ENCODE results near the gene ALG11. TPM values are rescaled to one million over a fixed set of nuclear protein-coding genes. Genes with fewer than 3 reads are reported as not detected.

ALG11 gene
- total RNA-seq, 1 experiment from 2014 or later = 7.3 TPM

- ChIA-PET POLR2A (ENCODE audit: unreplicated experiment) (no interaction called here), CTCF (no interaction called here)
- no peak overlapping the region for H3K4me3 ChIP-seq (ENCODE audit: low read length)
- no peaks in the 10 kb centered on the region for H3K9me2 ChIP-seq (replicated peaks; ENCODE audit: low read length)
- peaks cover 40% of the 10 kb centered on the region for H3K79me2 ChIP-seq (ENCODE audit: low read length)
- DNase-seq (no peak), ATAC-seq (no peak)
- H3K27me3 ChIP-seq (ENCODE audit: low read length) = no peaks in the 10 kb centered on the region
- peaks cover 7% of the 10 kb centered on the region for H3K4me1 ChIP-seq (ENCODE audit: insufficient read depth, low read length)
- no peak overlapping the region for H3K27ac ChIP-seq (ENCODE audit: low read length)
- H4K20me1 ChIP-seq (ENCODE audit: low read length) = no peaks in the 10 kb centered on the region
- intact Hi-C loops (cut with micrococcal nuclease) = no loop called here
- no TSS peak for BruUV-seq (replicated peaks)
- no peak overlapping the region for H3K4me2 ChIP-seq (ENCODE audit: low read length)
- H3F3A ChIP-seq (ENCODE audit: low read length, unreplicated experiment) = no peaks in the 10 kb centered on the region
- H2AFZ ChIP-seq (ENCODE audit: low read length) = no peak overlapping the region
- peaks cover 6% of the 10 kb centered on the region; the same call in 1 of the 2 replicates for H3K36me3 ChIP-seq (ENCODE audit: low read depth, low read length)
- no peak for TF ChIP-seq EZH2 (IDR thresholded peaks at IDR 0.05; ENCODE audit: low read length, unreplicated experiment)
- TF ChIP-seq CTCF (conservative IDR thresholded peaks at IDR 0.05; ENCODE audit: low read depth, low read length) = no peak
- no peak for TF ChIP-seq EZH2phosphoT487 (IDR thresholded peaks at IDR 0.05; ENCODE audit: borderline replicate concordance, low read length)
- H3K9me3 ChIP-seq (ENCODE audit: low read length) = no peaks in the 10 kb centered on the region
- H3K9ac ChIP-seq (ENCODE audit: low read length) = no peak overlapping the region
Observed at GRCh38 chr13:52016296-52016695, 4.1 kb downstream of the ALG11 start.

DNA sequence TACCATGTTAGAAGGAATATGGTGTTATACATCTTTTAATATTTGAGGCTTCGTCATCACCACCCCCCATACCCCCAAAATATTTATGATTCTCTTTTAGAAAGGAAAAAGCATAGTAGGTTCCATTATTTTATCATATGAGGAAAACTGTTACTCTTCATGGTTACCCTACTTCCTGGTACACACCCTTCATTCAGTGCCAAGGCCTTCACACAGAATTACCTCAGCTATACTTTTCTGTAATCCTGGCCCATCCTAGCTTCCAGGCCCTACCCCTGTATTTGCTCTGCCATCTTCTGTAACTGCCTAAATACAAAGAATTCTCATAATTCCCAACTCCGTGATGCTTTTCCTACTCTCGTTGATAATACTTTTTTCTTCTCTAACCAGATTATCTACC is 8.0 kb downstream of the ALG11 start:
- Histone ChIP-seq H3K27ac (ENCODE audit: low read length) (no peak overlapping the region), H3K4me2 (ENCODE audit: low read length) (no peak overlapping the region), H3K4me1 (ENCODE audit: insufficient read depth, low read length) (no peaks in the 10 kb centered on the region), H4K20me1 (ENCODE audit: low read length) (no peaks in the 10 kb centered on the region), H3K4me3 (ENCODE audit: low read length) (no peak overlapping the region), H3K9me3 (ENCODE audit: low read length) (no peaks in the 10 kb centered on the region), H3K27me3 (ENCODE audit: low read length) (no peaks in the 10 kb centered on the region), H3F3A (ENCODE audit: low read length, unreplicated experiment) (no peaks in the 10 kb centered on the region), H3K36me3 (ENCODE audit: low read depth, low read length) (peaks cover 14% of the 10 kb centered on the region; the same call in 1 of the 2 replicates), H3K79me2 (ENCODE audit: low read length) (peaks cover 9% of the 10 kb centered on the region), H3K9me2 (replicated peaks; ENCODE audit: low read length) (no peaks in the 10 kb centered on the region), H3K9ac (ENCODE audit: low read length) (no peak overlapping the region), H2AFZ (ENCODE audit: low read length) (no peak overlapping the region)
- DNase-seq = no peak
- TF ChIP-seq EZH2phosphoT487 (IDR thresholded peaks at IDR 0.05; ENCODE audit: borderline replicate concordance, low read length) (no peak), EZH2 (IDR thresholded peaks at IDR 0.05; ENCODE audit: low read length, unreplicated experiment) (no peak), CTCF (conservative IDR thresholded peaks at IDR 0.05; ENCODE audit: low read depth, low read length) (no peak)
- CTCF ChIA-PET = no interaction called here
- no peak for ATAC-seq
- intact Hi-C loops (cut with micrococcal nuclease) = no loop called here
- POLR2A ChIA-PET (ENCODE audit: unreplicated experiment) = no interaction called here
- BruUV-seq (replicated peaks) = no TSS peak

- H4K20me1 ChIP-seq (ENCODE audit: low read length) = no peaks in the 10 kb centered on the region
- TF ChIP-seq EZH2 (IDR thresholded peaks at IDR 0.05; ENCODE audit: low read length, unreplicated experiment) = no peak
- TF ChIP-seq CTCF (conservative IDR thresholded peaks at IDR 0.05; ENCODE audit: low read depth, low read length) = no peak
- no peak for TF ChIP-seq EZH2phosphoT487 (IDR thresholded peaks at IDR 0.05; ENCODE audit: borderline replicate concordance, low read length)
Observed at GRCh38 chr13:52022356-52022755, 10.2 kb downstream of the ALG11 start.

More at GRCh38 chr13:52022356-52022755, 10.2 kb downstream of the ALG11 start:
- Histone ChIP-seq H3K27ac (ENCODE audit: low read length) (no peak overlapping the region), H3K4me3 (ENCODE audit: low read length) (no peak overlapping the region), H3K9ac (ENCODE audit: low read length) (no peak overlapping the region), H3K9me2 (replicated peaks; ENCODE audit: low read length) (no peaks in the 10 kb centered on the region), H3K4me2 (ENCODE audit: low read length) (no peak overlapping the region), H3K79me2 (ENCODE audit: low read length) (peaks cover 5% of the 10 kb centered on the region; the same call in 1 of the 2 replicates), H2AFZ (ENCODE audit: low read length) (no peak overlapping the region), H3K27me3 (ENCODE audit: low read length) (no peaks in the 10 kb centered on the region), H3K4me1 (ENCODE audit: insufficient read depth, low read length) (no peaks in the 10 kb centered on the region), H3K36me3 (ENCODE audit: low read depth, low read length) (peaks cover 14% of the 10 kb centered on the region; the same call in 1 of the 2 replicates), H3F3A (ENCODE audit: low read length, unreplicated experiment) (no peaks in the 10 kb centered on the region), H3K9me3 (ENCODE audit: low read length) (no peaks in the 10 kb centered on the region)
- intact Hi-C loops (cut with micrococcal nuclease) = no loop called here
- ChIA-PET POLR2A (ENCODE audit: unreplicated experiment) (no interaction called here), CTCF (no interaction called here)
- no peak for DNase-seq
- no peak for ATAC-seq
- BruUV-seq (replicated peaks) = no TSS peak

Measured in PC-3 (cell line).